Neural cell (in vitro differentiated cells): ENCODE data around the gene CWC27. TPM values are rescaled to one million over a fixed set of nuclear protein-coding genes. Genes with fewer than 3 reads are reported as not detected.

Source experiments
- H2AFZ ChIP-seq: fragments of 200-600, 300-800 bp; sonication (generic), shearing (Covaris generic); 2 replicates; pipeline ENCODE4 v1.6.0; 2014; ENCODE audit warnings: low read depth, mild to moderate bottlenecking, antibody characterized with exemption, low read length, moderate library complexity
- H3F3A ChIP-seq: fragments of 200-600 bp; shearing (Covaris generic); 2 replicates; pipeline ENCODE4 v1.6.1; 2016; ENCODE audit warnings: mild to moderate bottlenecking, moderate library complexity, mixed read lengths, antibody characterized with exemption, low read length; ENCODE audit not compliant: insufficient read depth, poor library complexity, severe bottlenecking
- H3K27ac ChIP-seq: fragments of 200-600, 300-800 bp; sonication (generic), shearing (Covaris generic); 2 replicates; pipeline ENCODE4 v1.5.1; 2014; ENCODE audit warnings: mild to moderate bottlenecking, low read length, moderate library complexity
- H3K27me3 ChIP-seq: fragments of 300-800, 200-600 bp; sonication (generic), shearing (Covaris generic); 2 replicates; pipeline ENCODE4 v1.6.0; 2014; ENCODE audit warnings: mild to moderate bottlenecking, low read depth, low read length, moderate library complexity; ENCODE audit not compliant: insufficient read depth
- H3K36me3 ChIP-seq: fragments of 300-800, 200-600 bp; sonication (generic), shearing (Covaris generic); 2 replicates; pipeline ENCODE4 v1.5.1; 2014; ENCODE audit warnings: mild to moderate bottlenecking, antibody characterized with exemption, low read length, moderate library complexity; ENCODE audit not compliant: insufficient read depth
- H3K4me2 ChIP-seq: fragments of 300-800, 200-600 bp; sonication (generic), shearing (Covaris generic); 2 replicates; pipeline ENCODE4 v1.6.0; 2014; ENCODE audit warnings: mild to moderate bottlenecking, low read length
- H3K4me3 ChIP-seq: fragments of 300-800, 200-600 bp; sonication (generic), shearing (Covaris generic); 2 replicates; pipeline ENCODE4 v1.5.1; 2014; ENCODE audit warnings: mild to moderate bottlenecking, low read length, moderate library complexity
- H3K79me2 ChIP-seq: fragments of 200-600 bp; shearing (Covaris generic); replicated peaks from 2 replicates; pipeline ENCODE4 v1.6.0; 2014; ENCODE audit warnings: mild to moderate bottlenecking, low read length, moderate library complexity; ENCODE audit not compliant: insufficient read depth
- H3K9ac ChIP-seq: fragments of 300-800, 200-600 bp; sonication (generic), shearing (Covaris generic); 2 replicates; pipeline ENCODE4 v1.6.1; 2016; ENCODE audit warnings: mild to moderate bottlenecking, low read length, mixed read lengths
- H3K9me2 ChIP-seq: fragments of 200-600 bp; shearing (Covaris generic); 2 replicates; pipeline ENCODE4 v1.6.1; 2016; ENCODE audit warnings: mild to moderate bottlenecking, low read length, mixed read lengths; ENCODE audit not compliant: insufficient read depth
- H3K9me3 ChIP-seq: fragments of 200-600, 300-800 bp; sonication (generic), shearing (Covaris generic); 2 replicates; pipeline ENCODE4 v1.6.1; 2016; ENCODE audit warnings: mild to moderate bottlenecking, mixed run types, low read length, moderate library complexity, mixed read lengths
- H4K20me1 ChIP-seq: fragments of 200-600 bp; shearing (Covaris generic); 2 replicates; pipeline ENCODE4 v1.6.1; 2016; ENCODE audit warnings: mild to moderate bottlenecking, mixed run types; ENCODE audit not compliant: insufficient read depth
- EP300 ChIP-seq: fragments of 450-650 bp; conservative IDR thresholded peaks from 2 replicates; pipeline ENCODE4 v1.6.1; 2014; ENCODE audit warnings: antibody characterized with exemption, mild to moderate bottlenecking, moderate library complexity; ENCODE audit not compliant: poor library complexity, severe bottlenecking
- EZH2 ChIP-seq: fragments of 200-600, 300-800 bp; shearing (Covaris generic), sonication (generic); IDR thresholded peaks from 2 replicates; pipeline ENCODE4 v1.6.1; 2014; ENCODE audit warnings: antibody characterized with exemption, low read length, borderline replicate concordance, mild to moderate bottlenecking; ENCODE audit not compliant: insufficient read depth, poor library complexity, severe bottlenecking
- MXI1 ChIP-seq: fragments of 450-650 bp; conservative IDR thresholded peaks from 2 replicates; pipeline ENCODE4 v1.6.1; 2014; ENCODE audit warnings: antibody characterized with exemption, mild to moderate bottlenecking; ENCODE audit not compliant: poor library complexity, severe bottlenecking
- POLR2AphosphoS5 ChIP-seq: IDR thresholded peaks from 2 replicates; pipeline ENCODE4 v1.6.1; 2012
- RAD21 ChIP-seq: fragments of 450-650 bp; conservative IDR thresholded peaks from 2 replicates; pipeline ENCODE4 v1.6.1; 2014; ENCODE audit warnings: antibody characterized with exemption, mild to moderate bottlenecking, moderate library complexity
- SMC3 ChIP-seq: fragments of 450-650 bp; conservative IDR thresholded peaks from 2 replicates; pipeline ENCODE4 v1.6.1; 2014; ENCODE audit warnings: antibody characterized with exemption, mild to moderate bottlenecking, moderate library complexity; ENCODE audit not compliant: poor library complexity
- TAF1 ChIP-seq: IDR thresholded peaks from 2 replicates; pipeline ENCODE4 v1.6.1; 2012; ENCODE audit warnings: low read depth
- polyA plus RNA-seq: library from polyadenylated mRNA; depleted of rRNA; stranded (reverse); fragments of >200 nt; gene quantifications from 2 replicates; pipeline ENCODE4 v1.2.3, GENCODE V29; 2014
- TF ChIP-seq, protein P1 (sequence below): fragments of 450-650 bp; IDR thresholded peaks from 2 replicates; pipeline ENCODE4 v1.5.1; 2014; ENCODE audit warnings: antibody characterized with exemption, mild to moderate bottlenecking, moderate library complexity; ENCODE audit not compliant: poor library complexity, severe bottlenecking
- TF ChIP-seq, protein P2 (sequence below): IDR thresholded peaks from 2 replicates; pipeline ENCODE4 v1.6.1; 2012; ENCODE audit warnings: borderline replicate concordance

CWC27 gene
- polyA plus RNA-seq, 1 donor from 2014 or later = 26.2 TPM

DNA sequence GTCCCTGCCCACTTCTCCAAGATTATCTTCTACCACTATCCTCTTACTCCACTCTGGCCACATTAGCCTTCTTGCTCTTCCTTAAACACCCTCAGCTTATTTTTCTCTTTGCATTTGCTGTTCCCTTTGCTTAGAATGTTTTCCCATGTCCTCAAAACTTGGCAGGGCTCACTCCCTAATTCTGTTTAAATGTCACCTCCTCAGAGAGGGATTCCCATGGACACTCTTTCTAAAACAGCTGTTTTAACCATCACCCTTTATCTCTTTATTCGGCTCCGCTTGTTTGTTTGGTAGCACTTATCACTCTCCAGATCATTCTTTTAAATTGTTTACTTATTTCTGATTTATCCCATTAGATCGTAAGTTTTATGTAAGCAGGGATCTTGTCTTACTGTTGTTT is 278.5 kb downstream of the CWC27 start:
- Histone ChIP-seq H3K9me3 (no peaks in the 10 kb centered on the region), H3K27me3 (no peaks in the 10 kb centered on the region), H3K4me3 (no peak overlapping the region), H3K79me2 (no peaks in the 10 kb centered on the region), H4K20me1 (no peaks in the 10 kb centered on the region), H2AFZ (no peak overlapping the region), H3F3A (no peaks in the 10 kb centered on the region), H3K9ac (no peak overlapping the region), H3K4me2 (no peak overlapping the region), H3K9me2 (no peaks in the 10 kb centered on the region), H3K36me3 (no peaks in the 10 kb centered on the region), H3K27ac (no peak overlapping the region)
- TF ChIP-seq RAD21 (no peak), TAF1 (no peak), MXI1 (no peak), SMC3 (no peak), POLR2AphosphoS5 (no peak), EP300 (no peak), EZH2 (no peak)
- TF ChIP-seq, protein P1, sequence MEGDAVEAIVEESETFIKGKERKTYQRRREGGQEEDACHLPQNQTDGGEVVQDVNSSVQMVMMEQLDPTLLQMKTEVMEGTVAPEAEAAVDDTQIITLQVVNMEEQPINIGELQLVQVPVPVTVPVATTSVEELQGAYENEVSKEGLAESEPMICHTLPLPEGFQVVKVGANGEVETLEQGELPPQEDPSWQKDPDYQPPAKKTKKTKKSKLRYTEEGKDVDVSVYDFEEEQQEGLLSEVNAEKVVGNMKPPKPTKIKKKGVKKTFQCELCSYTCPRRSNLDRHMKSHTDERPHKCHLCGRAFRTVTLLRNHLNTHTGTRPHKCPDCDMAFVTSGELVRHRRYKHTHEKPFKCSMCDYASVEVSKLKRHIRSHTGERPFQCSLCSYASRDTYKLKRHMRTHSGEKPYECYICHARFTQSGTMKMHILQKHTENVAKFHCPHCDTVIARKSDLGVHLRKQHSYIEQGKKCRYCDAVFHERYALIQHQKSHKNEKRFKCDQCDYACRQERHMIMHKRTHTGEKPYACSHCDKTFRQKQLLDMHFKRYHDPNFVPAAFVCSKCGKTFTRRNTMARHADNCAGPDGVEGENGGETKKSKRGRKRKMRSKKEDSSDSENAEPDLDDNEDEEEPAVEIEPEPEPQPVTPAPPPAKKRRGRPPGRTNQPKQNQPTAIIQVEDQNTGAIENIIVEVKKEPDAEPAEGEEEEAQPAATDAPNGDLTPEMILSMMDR = no peak
- TF ChIP-seq, protein P2, sequence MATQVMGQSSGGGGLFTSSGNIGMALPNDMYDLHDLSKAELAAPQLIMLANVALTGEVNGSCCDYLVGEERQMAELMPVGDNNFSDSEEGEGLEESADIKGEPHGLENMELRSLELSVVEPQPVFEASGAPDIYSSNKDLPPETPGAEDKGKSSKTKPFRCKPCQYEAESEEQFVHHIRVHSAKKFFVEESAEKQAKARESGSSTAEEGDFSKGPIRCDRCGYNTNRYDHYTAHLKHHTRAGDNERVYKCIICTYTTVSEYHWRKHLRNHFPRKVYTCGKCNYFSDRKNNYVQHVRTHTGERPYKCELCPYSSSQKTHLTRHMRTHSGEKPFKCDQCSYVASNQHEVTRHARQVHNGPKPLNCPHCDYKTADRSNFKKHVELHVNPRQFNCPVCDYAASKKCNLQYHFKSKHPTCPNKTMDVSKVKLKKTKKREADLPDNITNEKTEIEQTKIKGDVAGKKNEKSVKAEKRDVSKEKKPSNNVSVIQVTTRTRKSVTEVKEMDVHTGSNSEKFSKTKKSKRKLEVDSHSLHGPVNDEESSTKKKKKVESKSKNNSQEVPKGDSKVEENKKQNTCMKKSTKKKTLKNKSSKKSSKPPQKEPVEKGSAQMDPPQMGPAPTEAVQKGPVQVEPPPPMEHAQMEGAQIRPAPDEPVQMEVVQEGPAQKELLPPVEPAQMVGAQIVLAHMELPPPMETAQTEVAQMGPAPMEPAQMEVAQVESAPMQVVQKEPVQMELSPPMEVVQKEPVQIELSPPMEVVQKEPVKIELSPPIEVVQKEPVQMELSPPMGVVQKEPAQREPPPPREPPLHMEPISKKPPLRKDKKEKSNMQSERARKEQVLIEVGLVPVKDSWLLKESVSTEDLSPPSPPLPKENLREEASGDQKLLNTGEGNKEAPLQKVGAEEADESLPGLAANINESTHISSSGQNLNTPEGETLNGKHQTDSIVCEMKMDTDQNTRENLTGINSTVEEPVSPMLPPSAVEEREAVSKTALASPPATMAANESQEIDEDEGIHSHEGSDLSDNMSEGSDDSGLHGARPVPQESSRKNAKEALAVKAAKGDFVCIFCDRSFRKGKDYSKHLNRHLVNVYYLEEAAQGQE = no peak

DNA sequence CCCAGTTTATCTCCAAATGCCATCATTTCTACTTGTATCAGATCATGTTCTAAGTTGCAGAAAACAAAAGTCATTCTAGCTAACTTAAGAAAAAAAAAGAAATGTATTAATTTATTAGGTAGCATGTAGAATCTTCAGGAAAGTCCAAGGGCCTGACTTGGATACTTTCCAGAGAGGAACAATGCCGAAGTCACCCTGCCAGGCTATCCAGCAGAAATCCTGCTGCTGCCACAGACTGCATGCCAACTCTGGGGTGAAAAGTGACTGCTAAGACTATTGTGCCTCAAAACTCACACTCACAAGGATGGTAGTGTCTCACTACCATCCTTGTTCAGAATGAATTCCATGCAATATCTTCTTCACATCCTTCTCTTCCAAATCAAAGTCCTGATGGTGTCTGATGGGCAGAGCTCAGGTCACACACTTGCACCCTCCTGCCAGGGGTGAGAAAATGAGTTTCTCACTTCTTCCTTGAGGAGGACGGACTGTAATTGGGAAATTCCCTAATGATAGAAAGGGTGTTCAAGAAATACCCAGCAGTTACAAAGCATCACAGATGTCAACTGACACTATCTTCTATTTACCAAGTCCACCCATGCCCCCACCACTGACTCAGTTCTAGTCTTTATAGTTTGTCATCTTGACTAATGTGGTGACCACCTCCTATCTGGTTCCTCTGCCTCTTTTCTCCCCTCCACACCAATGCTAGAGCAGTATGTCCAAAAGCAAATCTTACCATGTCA is 279.4 kb downstream of the CWC27 start:
- H2AFZ ChIP-seq = no peak overlapping the region
- no peaks in the 10 kb centered on the region for H3K27me3 ChIP-seq
- no peaks in the 10 kb centered on the region for H3K9me2 ChIP-seq
- no peaks in the 10 kb centered on the region for H3K79me2 ChIP-seq
- no peak overlapping the region for H3K9ac ChIP-seq
- no peak overlapping the region for H3K4me3 ChIP-seq
- no peak overlapping the region for H3K27ac ChIP-seq
- no peaks in the 10 kb centered on the region for H3K9me3 ChIP-seq
- no peak for TF ChIP-seq SMC3
- no peak for TF ChIP-seq TAF1
- H4K20me1 ChIP-seq = no peaks in the 10 kb centered on the region
- H3K4me2 ChIP-seq = no peak overlapping the region
- H3F3A ChIP-seq = no peaks in the 10 kb centered on the region
- no peaks in the 10 kb centered on the region for H3K36me3 ChIP-seq
